Renal pelvis (tissue), 4 donors: ENCODE results near the gene PLEKHG4B. TPM values are rescaled to one million over a fixed set of nuclear protein-coding genes. Genes with fewer than 3 reads are reported as not detected.

Experiments used
- DNase-seq: peaks from one replicate; pipeline ENCODE4 v3.0.0-alpha.2; 2013
- polyA plus RNA-seq, 3 donors: library from polyadenylated mRNA; unstranded; fragments of 120-200 nt; gene quantifications; one replicate each; pipeline ENCODE4 v1.2.1, GENCODE V29; 2013; ENCODE audit not compliant: insufficient read length in 3 of 3

The PLEKHG4B gene
- polyA plus RNA-seq, 3 donors: 12.7 to 21.2 (median 15.9) TPM

- DNase-seq: no peak
Measured at GRCh38 chr5:75331-76320, 16.3 kb upstream of the PLEKHG4B start.

GRCh38 chr5:76358-77169 lies 15.4 kb upstream of the PLEKHG4B start:
- DNase-seq: no peak

GRCh38 chr5:77170-77501 lies 14.8 kb upstream of the PLEKHG4B start:
- DNase-seq: no peak

GRCh38 chr5:77546-77945 lies 14.4 kb upstream of the PLEKHG4B start:
- DNase-seq: no peak

GRCh38 chr5:77957-78804 lies 13.8 kb upstream of the PLEKHG4B start:
- no peak for DNase-seq

- DNase-seq: no peak
Measured at GRCh38 chr5:78805-79149, 13.2 kb upstream of the PLEKHG4B start.

- no peak for DNase-seq
Measured at GRCh38 chr5:79263-79662, 12.7 kb upstream of the PLEKHG4B start.

GRCh38 chr5:79821-80220 lies 12.1 kb upstream of the PLEKHG4B start:
- DNase-seq: no peak

GRCh38 chr5:81391-82021 lies 10.5 kb upstream of the PLEKHG4B start:
- DNase-seq: no peak

GRCh38 chr5:82097-82496 lies 9.9 kb upstream of the PLEKHG4B start:
- no peak for DNase-seq

- DNase-seq: no peak
Measured at GRCh38 chr5:82570-82969, 9.4 kb upstream of the PLEKHG4B start.

- DNase-seq: no peak
Measured at GRCh38 chr5:83029-83428, 8.9 kb upstream of the PLEKHG4B start.

GRCh38 chr5:85334-85995 lies 6.5 kb upstream of the PLEKHG4B start:
- DNase-seq: no peak

- DNase-seq: no peak
Measured at GRCh38 chr5:89337-90286, 2.4 kb upstream of the PLEKHG4B start.

GRCh38 chr5:90590-91547 lies 1.1 kb upstream of the PLEKHG4B start:
- DNase-seq: no peak

- no peak for DNase-seq
Measured at GRCh38 chr5:92401-93220, 643 bp downstream of the PLEKHG4B start.

- no peak for DNase-seq
Measured at GRCh38 chr5:93221-93980, 1.4 kb downstream of the PLEKHG4B start.
